SJCRH30 (cell line): ENCODE results near the gene SLC23A1. TPM values are rescaled to one million over a fixed set of nuclear protein-coding genes. Genes with fewer than 3 reads are reported as not detected.

Experiments
- DNase-seq, 2 experiments: peaks; one replicate each; pipeline ENCODE4 v3.0.0-alpha.2; 2015 to 2020
- H3K27ac ChIP-seq: fragments of 250-450 bp; sonication (Bioruptor Pico); 2 replicates; pipeline ENCODE4 v1.5.1; 2020; ENCODE audit warnings: mild to moderate bottlenecking, moderate library complexity
- H3K27me3 ChIP-seq: fragments of 250-450 bp; sonication (Bioruptor Pico); 2 replicates; pipeline ENCODE4 v1.5.1; 2020; ENCODE audit warnings: mild to moderate bottlenecking, moderate library complexity
- H3K36me3 ChIP-seq: fragments of 250-450 bp; sonication (Bioruptor Pico); 2 replicates; pipeline ENCODE4 v1.5.1; 2020; ENCODE audit warnings: mild to moderate bottlenecking, moderate library complexity
- H3K4me1 ChIP-seq: fragments of 250-450 bp; sonication (Bioruptor Pico); 2 replicates; pipeline ENCODE4 v1.5.1; 2020; ENCODE audit warnings: mild to moderate bottlenecking, moderate library complexity
- H3K4me3 ChIP-seq: fragments of 250-450 bp; sonication (Bioruptor Pico); 2 replicates; pipeline ENCODE4 v1.5.1; 2020; ENCODE audit warnings: mild to moderate bottlenecking, moderate library complexity
- H3K9me3 ChIP-seq: fragments of 250-450 bp; sonication (Bioruptor Pico); replicated peaks from 2 replicates; pipeline ENCODE4 v1.5.1; 2020; ENCODE audit warnings: mild to moderate bottlenecking, moderate library complexity
- total RNA-seq: library from RNA; depleted of rRNA; stranded (reverse); fragments of >200 nt; shearing (Covaris generic); gene quantifications from 2 replicates; pipeline ENCODE4 v1.2.3, GENCODE V29; 2014; rRNA removed

The SLC23A1 gene
- total RNA-seq, 1 experiment from 2014 or later = not detected

- H3K27me3 ChIP-seq = no peaks in the 10 kb centered on the region
Measured at GRCh38 chr5:139344177-139344576, 38.9 kb downstream of the SLC23A1 start.

GRCh38 chr5:139343476-139343875 lies 39.6 kb downstream of the SLC23A1 start:
- no peak for DNase-seq
- H3K9me3 ChIP-seq = no peaks in the 10 kb centered on the region
- no peaks in the 10 kb centered on the region for H3K4me1 ChIP-seq
- H3K36me3 ChIP-seq = peaks cover 14% of the 10 kb centered on the region
- H3K4me3 ChIP-seq = peak overlapping the region; percentile 92
- H3K27ac ChIP-seq = no peak overlapping the region
- H3K27me3 ChIP-seq = no peaks in the 10 kb centered on the region

More at GRCh38 chr5:139344177-139344576, 38.9 kb downstream of the SLC23A1 start:
- Histone ChIP-seq H3K4me1 (no peaks in the 10 kb centered on the region), H3K27ac (no peak overlapping the region), H3K4me3 (no peak overlapping the region), H3K36me3 (peaks cover 14% of the 10 kb centered on the region), H3K9me3 (no peaks in the 10 kb centered on the region)
- no peak for DNase-seq

GRCh38 chr5:139342423-139342723 lies 40.7 kb downstream of the SLC23A1 start:
- Histone ChIP-seq H3K27me3 (no peaks in the 10 kb centered on the region), H3K27ac (peak overlapping the region; percentile 95), H3K36me3 (peaks cover 8% of the 10 kb centered on the region), H3K4me1 (no peaks in the 10 kb centered on the region), H3K9me3 (no peaks in the 10 kb centered on the region), H3K4me3 (peak overlapping the region; percentile 92)
- no peak for DNase-seq

GRCh38 chr5:139341689-139342422 lies 41.2 kb downstream of the SLC23A1 start, which contains the start of gene PAIP2:
Gene PAIP2, plus strand, starts transcription at chr5:139341854. Its CDS starts 21,931 bp downstream, at chr5:139363785.
- Histone ChIP-seq H3K36me3 (peaks cover 7% of the 10 kb centered on the region), H3K9me3 (no peaks in the 10 kb centered on the region), H3K4me3 (peak within 1 kb of the TSS; percentile 92), H3K4me1 (no peaks in the 10 kb centered on the region), H3K27ac (peak within 1 kb of the TSS; percentile 95), H3K27me3 (no peaks in the 10 kb centered on the region)
- DNase-seq = peak; percentile 98 to 99

- no peak for DNase-seq
- H3K27me3 ChIP-seq = no peaks in the 10 kb centered on the region
- H3K27ac ChIP-seq = no peak overlapping the region
- H3K36me3 ChIP-seq = peaks cover 7% of the 10 kb centered on the region
- H3K4me1 ChIP-seq = no peaks in the 10 kb centered on the region
- peak overlapping the region; percentile 92 for H3K4me3 ChIP-seq
- H3K9me3 ChIP-seq = no peaks in the 10 kb centered on the region
Measured at GRCh38 chr5:139341187-139341688, 41.9 kb downstream of the SLC23A1 start.

GRCh38 chr5:139340051-139340450 lies 43.0 kb downstream of the SLC23A1 start:
- H3K9me3 ChIP-seq = no peaks in the 10 kb centered on the region
- no peak for DNase-seq
- no peak overlapping the region for H3K27ac ChIP-seq
- H3K27me3 ChIP-seq = no peaks in the 10 kb centered on the region
- no peaks in the 10 kb centered on the region for H3K4me1 ChIP-seq
- H3K36me3 ChIP-seq = peaks cover 4% of the 10 kb centered on the region
- no peak overlapping the region for H3K4me3 ChIP-seq

DNA sequence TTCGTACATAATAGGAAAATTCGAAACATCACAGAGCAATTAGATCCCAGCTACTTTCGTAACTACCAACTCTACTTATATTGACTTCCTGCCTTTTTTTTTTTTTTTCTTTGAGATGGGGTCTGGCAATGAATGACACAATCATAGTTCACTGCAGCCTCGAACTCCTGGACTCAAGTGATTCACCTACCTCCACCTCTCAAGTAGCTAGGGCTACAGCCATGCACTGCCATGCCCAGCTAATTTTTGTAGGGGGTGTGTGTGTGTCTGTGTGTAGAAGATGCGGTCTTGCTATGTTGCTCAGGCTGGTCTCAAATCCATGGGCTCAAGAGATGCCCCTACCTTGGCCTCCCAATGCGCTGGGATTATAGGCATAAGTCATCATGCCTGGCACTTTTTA lies 47.3 kb downstream of the SLC23A1 start:
- Histone ChIP-seq H3K36me3 (peaks cover 32% of the 10 kb centered on the region), H3K27ac (no peak overlapping the region), H3K4me1 (no peaks in the 10 kb centered on the region), H3K27me3 (no peaks in the 10 kb centered on the region), H3K4me3 (no peak overlapping the region), H3K9me3 (no peaks in the 10 kb centered on the region)
- no peak for DNase-seq

Other genes starting within 250 kb of the SLC23A1 start
- gene SIL1, start 184.9 kb downstream of the SLC23A1 start, total RNA-seq = 7.1 and 7.7 TPM in 2 replicates
- 588 and 629 TPM in 2 replicates for gene MATR3, start 89.6 kb downstream of the SLC23A1 start, total RNA-seq
- 125 and 131 TPM in 2 replicates for gene PAIP2, start 41.4 kb downstream of the SLC23A1 start, total RNA-seq
- gene MZB1, start 6.6 kb upstream of the SLC23A1 start, total RNA-seq = 0.24 TPM in 1 of 2 replicates, not detected in the other
- 0.38 and 0.59 TPM in 2 replicates for gene PROB1, start 11.8 kb upstream of the SLC23A1 start, total RNA-seq
- 8.2 and 8.8 TPM in 2 replicates for gene SPATA24, start 20.8 kb upstream of the SLC23A1 start, total RNA-seq
- 19.7 and 19.8 TPM in 2 replicates for gene DNAJC18, start 56.2 kb upstream of the SLC23A1 start, total RNA-seq
- gene ECSCR, start 79.4 kb upstream of the SLC23A1 start, total RNA-seq = 0.14 TPM in 1 of 2 replicates, not detected in the other
- not detected in 2 replicates for gene SMIM33, start 87.7 kb upstream of the SLC23A1 start, total RNA-seq
- gene STING1, start 99.5 kb upstream of the SLC23A1 start, total RNA-seq = 13.2 and 15.0 TPM in 2 replicates
- 101 and 106 TPM in 2 replicates for gene UBE2D2, start 178.0 kb upstream of the SLC23A1 start, total RNA-seq